Activated naive CD8-positive, alpha-beta T cell treated with anti-CD3 and anti-CD28 coated beads, Interleukin-2, amount 50 U/mL, for 24 hours (primary cell): ENCODE data around the gene ZHX3.

Experiments used
- ATAC-seq: fragments of 150-1000 bp; cut with Tn5 transposase; one replicate; pipeline ENCODE4 v1.10.0; 2021
- DNase-seq: peaks from one replicate; pipeline ENCODE4 v3.0.0; 2021
- H3K27ac Mint-ChIP-seq: one replicate; pipeline ENCODE4 v1.8.0; 2021; ENCODE audit warnings: mild to moderate bottlenecking, mixed read lengths
- H3K27me3 Mint-ChIP-seq: one replicate; pipeline ENCODE4 v1.8.0; 2021; ENCODE audit warnings: mixed read lengths
- H3K36me3 Mint-ChIP-seq: one replicate; pipeline ENCODE4 v1.8.0; 2021; ENCODE audit warnings: low read depth, mixed read lengths
- H3K4me1 Mint-ChIP-seq: one replicate; pipeline ENCODE4 v1.8.0; 2021; ENCODE audit warnings: mixed read lengths
- H3K4me3 Mint-ChIP-seq: one replicate; pipeline ENCODE4 v1.8.0; 2021; ENCODE audit warnings: mild to moderate bottlenecking, moderate library complexity, mixed read lengths
- H3K9me3 Mint-ChIP-seq: one replicate; pipeline ENCODE4 v1.8.0; 2021; ENCODE audit warnings: mixed read lengths

ZHX3 gene

DNA sequence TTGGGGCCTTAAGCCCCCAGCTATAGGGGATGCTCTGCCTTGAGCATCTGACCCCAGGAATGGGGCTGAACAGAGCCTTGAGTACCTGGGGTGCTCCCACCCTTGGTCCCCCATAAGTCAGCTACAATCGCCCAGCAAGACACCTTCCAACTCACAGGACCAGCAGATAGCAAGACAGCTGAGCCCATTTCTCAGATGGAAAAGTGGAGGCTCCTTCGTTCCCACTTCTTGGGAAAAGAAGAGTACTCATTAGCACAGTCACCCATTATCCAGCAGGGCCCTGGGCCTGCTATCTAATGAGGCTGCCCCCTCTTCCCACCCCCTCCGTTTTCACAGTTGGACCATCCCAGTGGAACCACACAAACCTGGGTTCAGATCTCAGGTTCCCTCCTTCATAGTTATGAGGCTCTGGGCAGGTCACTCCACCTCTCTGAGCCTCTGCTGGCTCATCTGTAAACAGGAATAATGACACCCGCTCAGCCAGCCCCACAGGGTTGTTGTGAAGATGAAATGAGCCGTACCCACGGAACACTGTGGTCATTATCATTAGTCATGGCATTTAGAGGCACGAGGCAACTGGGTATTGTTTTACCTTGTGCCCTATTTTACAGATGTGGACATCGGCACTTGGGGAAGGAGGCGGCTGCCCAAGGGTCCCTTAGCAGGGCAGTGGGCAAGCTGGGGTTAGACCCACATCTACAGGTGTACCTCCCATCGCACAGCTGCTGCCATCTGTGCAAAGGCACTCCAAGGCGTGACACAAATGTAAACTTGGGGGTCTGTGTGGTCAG, 27.6 kb upstream of the ZHX3 start:
- no peaks in the 10 kb centered on the region for H3K9me3 Mint-ChIP-seq
- no peaks in the 10 kb centered on the region for H3K27me3 Mint-ChIP-seq
- no peak overlapping the region for H3K4me3 Mint-ChIP-seq
- ATAC-seq (no peak), DNase-seq (no peak)
- H3K27ac Mint-ChIP-seq = no peak overlapping the region
- H3K36me3 Mint-ChIP-seq = no peaks in the 10 kb centered on the region
- H3K4me1 Mint-ChIP-seq = peaks cover 4% of the 10 kb centered on the region

DNA sequence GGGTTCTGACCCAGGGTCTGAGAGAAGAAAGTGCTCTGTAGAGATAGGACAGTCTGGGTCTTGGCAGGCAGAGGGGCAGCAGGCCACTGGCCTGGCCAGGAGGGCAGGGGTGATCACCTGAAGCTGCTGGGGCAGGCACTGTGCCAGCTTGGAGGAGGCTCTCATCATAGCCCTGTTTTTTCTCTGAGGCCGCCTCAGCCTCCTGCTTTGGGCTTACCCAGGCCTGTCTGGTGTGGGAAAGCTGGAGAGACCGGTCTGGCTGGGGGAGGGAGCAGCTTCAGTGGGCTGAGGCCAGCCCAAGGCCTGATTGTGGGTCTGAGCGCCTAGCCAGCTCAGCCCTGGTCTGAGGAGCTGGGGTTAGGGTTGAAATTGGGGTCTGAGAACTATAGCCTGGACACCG, 26.9 kb upstream of the ZHX3 start:
- Mint-ChIP-seq H3K27me3 (peaks cover under 1% of the 10 kb centered on the region), H3K9me3 (no peaks in the 10 kb centered on the region), H3K4me1 (peaks cover 5% of the 10 kb centered on the region), H3K4me3 (no peak overlapping the region), H3K27ac (no peak overlapping the region), H3K36me3 (no peaks in the 10 kb centered on the region)
- no peak for ATAC-seq
- DNase-seq = no peak

GRCh38 chr20:41342474-41343464, 25.2 kb upstream of the ZHX3 start:
- Mint-ChIP-seq H3K4me3 (no peak overlapping the region), H3K27ac (no peak overlapping the region)

DNA sequence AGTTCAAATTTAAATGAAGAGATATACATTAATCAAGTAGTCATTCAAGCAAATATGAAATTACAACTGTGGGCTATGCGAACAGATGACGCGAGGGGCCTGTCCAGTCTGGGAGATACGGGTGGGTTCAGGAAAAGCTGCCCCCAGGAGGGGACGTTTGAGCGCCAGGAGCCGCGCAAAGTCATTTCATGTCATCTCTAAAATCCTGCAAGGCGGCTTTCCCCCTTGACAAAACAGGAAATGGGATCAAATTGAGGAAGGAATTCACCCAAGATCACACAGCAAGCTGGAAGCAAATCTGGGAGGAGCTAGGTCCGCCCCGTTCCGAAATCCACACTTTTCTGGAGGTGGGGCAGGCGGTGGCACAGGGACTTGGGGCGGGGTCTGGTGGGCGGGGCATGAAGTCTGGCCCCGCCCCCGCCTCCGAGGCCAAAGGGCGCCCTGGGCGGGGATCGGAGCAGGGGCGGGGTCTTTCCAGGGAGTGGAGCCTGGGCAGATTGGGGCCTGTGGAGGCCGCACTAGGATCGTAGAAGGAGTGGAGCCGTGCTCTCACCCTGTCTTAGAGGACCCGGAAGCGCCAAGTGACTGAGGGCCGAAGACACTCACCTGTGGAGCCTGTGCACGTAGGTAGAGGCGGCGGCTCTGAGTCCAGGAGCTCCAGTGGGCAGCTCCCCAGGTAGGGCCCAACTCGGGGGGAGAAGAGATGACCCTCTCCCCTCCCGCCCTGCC, 23.0 kb upstream of the ZHX3 start, which contains the start of gene LPIN3:
LPIN3 (plus strand) TSS at position 495 of the 729 bp plus-strand sequence. CDS start 4,983 bp downstream, outside the sequence.
- Mint-ChIP-seq H3K4me1 (peaks cover 5% of the 10 kb centered on the region), H3K36me3 (no peaks in the 10 kb centered on the region), H3K9me3 (no peaks in the 10 kb centered on the region), H3K27ac (no peak within 1 kb of the TSS), H3K4me3 (peak within 1 kb of the TSS; percentile 75), H3K27me3 (peaks cover 7% of the 10 kb centered on the region)
- DNase-seq = peak; percentile 67
- ATAC-seq = peak; percentile 60

More at GRCh38 chr20:41342474-41343464, 25.2 kb upstream of the ZHX3 start:
- ATAC-seq (no peak), DNase-seq (no peak)
- Mint-ChIP-seq H3K9me3 (no peaks in the 10 kb centered on the region), H3K36me3 (no peaks in the 10 kb centered on the region), H3K27me3 (peaks cover 7% of the 10 kb centered on the region), H3K4me1 (peaks cover 5% of the 10 kb centered on the region)

DNA sequence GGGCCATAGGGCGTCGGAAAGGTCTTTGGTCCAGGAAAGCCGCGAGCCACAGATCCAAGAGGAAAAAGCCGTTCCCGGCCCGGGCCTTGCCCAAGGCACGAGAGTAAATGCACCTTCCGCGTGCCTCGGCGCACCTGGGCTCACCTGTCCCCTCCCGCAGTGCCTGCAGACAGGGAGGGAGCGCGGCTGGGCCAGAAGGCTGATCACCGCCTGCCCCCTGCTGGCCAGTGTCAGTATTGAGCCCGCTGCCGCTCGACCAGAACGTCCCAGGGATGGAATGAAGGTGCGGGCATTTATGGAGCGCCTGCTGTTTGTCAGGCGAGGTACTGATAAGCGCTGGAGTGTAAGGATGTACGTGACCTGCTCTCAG, 22.4 kb upstream of the ZHX3 start:
- Mint-ChIP-seq H3K4me3 (peak overlapping the region; percentile 75), H3K27ac (no peak overlapping the region), H3K27me3 (peaks cover 7% of the 10 kb centered on the region), H3K4me1 (peaks cover 5% of the 10 kb centered on the region), H3K9me3 (no peaks in the 10 kb centered on the region), H3K36me3 (no peaks in the 10 kb centered on the region)
- ATAC-seq (peak; percentile 81), DNase-seq (peak; percentile 89)

DNA sequence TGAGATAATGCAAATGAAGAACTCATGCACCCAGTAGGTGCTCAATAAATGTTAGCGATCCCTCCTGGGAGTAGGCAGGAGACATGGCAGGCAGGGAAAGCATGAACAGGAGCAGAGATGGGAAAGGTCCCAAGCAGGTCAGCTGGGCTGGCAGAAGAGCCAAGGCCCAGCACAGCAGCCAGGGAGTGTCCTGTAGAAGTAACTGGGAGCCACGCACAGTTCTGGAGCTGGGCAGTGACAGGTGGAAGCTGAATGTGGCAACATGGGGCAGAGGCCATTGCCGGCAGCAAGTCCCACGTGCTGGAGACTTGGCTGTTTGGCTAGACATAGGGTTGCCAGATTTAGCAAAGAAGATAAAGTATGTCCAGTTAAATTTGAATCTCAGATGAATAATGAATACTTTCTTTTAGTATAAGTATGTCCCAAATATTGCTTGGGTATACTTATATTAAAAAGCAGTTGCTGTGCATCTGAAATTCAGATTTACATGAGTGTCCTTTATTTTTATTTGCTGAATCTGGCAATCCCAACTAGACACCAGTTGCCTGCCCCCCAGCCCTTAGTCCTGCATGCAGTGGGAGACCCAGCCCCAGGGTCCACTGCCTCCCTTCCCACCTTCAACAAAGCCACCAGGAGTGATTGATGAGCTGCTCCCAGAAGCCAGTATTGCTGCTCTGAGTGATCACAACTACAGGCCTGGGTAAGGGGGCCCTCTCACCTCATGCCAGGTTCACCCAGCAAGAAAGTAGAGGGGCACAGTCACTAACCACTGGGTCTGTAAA, 19.4 kb upstream of the ZHX3 start:
- Mint-ChIP-seq H3K27me3 (peaks cover 7% of the 10 kb centered on the region), H3K4me1 (peaks cover 5% of the 10 kb centered on the region), H3K9me3 (no peaks in the 10 kb centered on the region), H3K4me3 (no peak overlapping the region), H3K36me3 (no peaks in the 10 kb centered on the region), H3K27ac (no peak overlapping the region)
- DNase-seq (no peak), ATAC-seq (no peak)

DNA sequence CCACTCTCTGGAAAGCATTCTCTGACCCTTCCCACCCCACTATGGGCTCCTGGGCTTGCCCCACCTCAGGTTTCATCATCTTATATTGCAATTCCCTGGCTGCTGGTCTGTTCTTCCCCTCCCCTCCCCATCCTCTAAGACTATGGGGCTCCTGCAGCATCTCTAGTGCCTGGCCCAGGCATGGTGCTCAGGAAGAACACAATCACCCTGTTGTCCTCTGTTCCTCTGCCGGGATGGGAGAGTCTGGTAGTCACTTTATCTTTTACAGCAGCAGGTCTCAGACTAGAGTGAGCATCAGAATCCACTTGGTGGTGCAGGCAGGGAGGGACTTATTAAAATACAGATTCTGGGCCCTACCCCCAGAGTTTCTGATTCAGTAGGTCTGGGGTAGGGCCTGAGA, 18.1 kb upstream of the ZHX3 start:
- Mint-ChIP-seq H3K4me1 (peaks cover 5% of the 10 kb centered on the region), H3K27me3 (peaks cover 7% of the 10 kb centered on the region), H3K4me3 (no peak overlapping the region), H3K36me3 (no peaks in the 10 kb centered on the region), H3K9me3 (no peaks in the 10 kb centered on the region), H3K27ac (no peak overlapping the region)
- ATAC-seq (no peak), DNase-seq (no peak)

- DNase-seq = no peak
- no peak for ATAC-seq
- peaks cover 3% of the 10 kb centered on the region for H3K4me1 Mint-ChIP-seq
- H3K9me3 Mint-ChIP-seq = no peaks in the 10 kb centered on the region
- H3K27me3 Mint-ChIP-seq = peaks cover 7% of the 10 kb centered on the region
- H3K36me3 Mint-ChIP-seq = no peaks in the 10 kb centered on the region
- no peak overlapping the region for H3K27ac Mint-ChIP-seq
- no peak overlapping the region for H3K4me3 Mint-ChIP-seq
Observed at GRCh38 chr20:41334443-41335421, 17.2 kb upstream of the ZHX3 start.

DNA sequence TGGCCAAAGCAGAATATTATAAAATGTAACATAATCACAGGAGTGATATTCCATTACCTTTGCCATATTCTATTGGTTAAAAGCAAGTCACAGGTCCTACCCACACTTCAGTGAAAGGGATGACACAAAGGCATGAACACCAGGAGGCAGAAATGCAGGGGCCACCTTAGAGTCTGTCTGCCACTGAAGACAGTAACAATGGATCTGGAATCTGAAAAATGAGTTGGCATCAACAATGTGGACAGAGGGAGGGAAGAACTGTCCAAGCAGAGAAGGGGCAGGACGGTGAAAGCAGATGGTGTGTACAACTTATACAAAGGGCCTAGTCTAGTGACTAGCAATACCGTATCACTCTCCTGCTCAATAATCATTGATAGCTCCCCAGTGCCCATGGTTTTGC, 16.5 kb upstream of the ZHX3 start:
- no peak overlapping the region for H3K27ac Mint-ChIP-seq
- no peaks in the 10 kb centered on the region for H3K9me3 Mint-ChIP-seq
- DNase-seq = no peak
- H3K27me3 Mint-ChIP-seq = peaks cover 5% of the 10 kb centered on the region
- no peak for ATAC-seq
- H3K4me1 Mint-ChIP-seq = peaks cover 10% of the 10 kb centered on the region
- no peak overlapping the region for H3K4me3 Mint-ChIP-seq
- no peaks in the 10 kb centered on the region for H3K36me3 Mint-ChIP-seq

DNA sequence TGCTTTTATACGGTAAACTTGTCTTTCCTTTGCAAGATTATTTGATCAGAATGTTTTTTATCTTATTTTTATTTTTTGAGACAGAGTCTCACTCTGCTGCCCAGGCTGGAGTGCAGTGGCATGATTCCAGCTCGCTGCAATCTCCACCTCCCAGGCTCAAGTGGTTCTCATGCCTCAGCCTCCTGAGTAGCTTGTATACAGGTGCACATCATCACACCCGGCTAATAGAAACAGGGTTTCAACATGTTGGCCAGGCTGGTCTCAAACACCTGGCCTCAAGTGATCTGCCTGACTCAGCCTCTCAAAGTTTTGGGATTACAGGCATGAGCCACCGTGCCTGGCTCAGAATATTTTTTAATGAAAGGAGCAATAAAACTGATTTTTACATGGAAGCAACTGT, 14.2 kb upstream of the ZHX3 start:
- Mint-ChIP-seq H3K4me3 (no peak overlapping the region), H3K27ac (no peak overlapping the region), H3K36me3 (no peaks in the 10 kb centered on the region), H3K27me3 (no peaks in the 10 kb centered on the region), H3K4me1 (peaks cover 14% of the 10 kb centered on the region), H3K9me3 (no peaks in the 10 kb centered on the region)
- DNase-seq (no peak), ATAC-seq (no peak)

DNA sequence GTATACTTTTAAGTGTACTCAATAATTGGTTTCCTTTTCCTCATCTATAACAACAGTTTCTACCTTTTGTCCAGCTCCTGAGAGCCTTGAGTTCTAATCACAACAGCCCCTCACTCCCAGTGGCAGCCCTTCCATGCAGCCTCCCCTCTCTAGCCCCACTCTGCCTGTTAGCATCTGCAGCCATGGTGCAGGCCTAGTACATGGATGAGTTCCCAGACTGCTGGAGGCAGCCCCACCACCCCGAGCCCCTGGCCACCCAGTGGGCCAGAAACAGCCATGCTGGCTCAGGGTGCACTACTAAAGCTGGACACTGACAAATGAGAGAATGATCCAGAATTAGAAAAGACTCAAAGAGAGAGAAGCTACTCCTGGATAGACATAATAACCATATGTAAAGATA, 13.4 kb upstream of the ZHX3 start:
- no peak overlapping the region for H3K4me3 Mint-ChIP-seq
- ATAC-seq = no peak

GRCh38 chr20:41330343-41330720, 12.8 kb upstream of the ZHX3 start:
- ATAC-seq (no peak), DNase-seq (no peak)
- no peaks in the 10 kb centered on the region for H3K9me3 Mint-ChIP-seq
- no peak overlapping the region for H3K27ac Mint-ChIP-seq
- H3K27me3 Mint-ChIP-seq = no peaks in the 10 kb centered on the region
- peaks cover 14% of the 10 kb centered on the region for H3K4me1 Mint-ChIP-seq
- H3K4me3 Mint-ChIP-seq = no peak overlapping the region
- H3K36me3 Mint-ChIP-seq = no peaks in the 10 kb centered on the region

More for the DNA sequence above, 13.4 kb upstream of the ZHX3 start:
- Mint-ChIP-seq H3K36me3 (no peaks in the 10 kb centered on the region), H3K4me1 (peaks cover 14% of the 10 kb centered on the region), H3K27me3 (no peaks in the 10 kb centered on the region), H3K27ac (no peak overlapping the region), H3K9me3 (no peaks in the 10 kb centered on the region)
- no peak for DNase-seq
